HG03280 (cell line): Measurements from ENCODE around the gene ARGFX.
A peak's percentile ranks its signal among the peaks of the same experiment; 100 is the strongest.
"Not testable (repeated sequence)": the region's sequence is repeated elsewhere in the genome, so short reads cannot be mapped to it uniquely, and the experiment has no call there.

Experiments
- ATAC-seq: cut with Tn5 transposase; IDR thresholded peaks from one replicate; pipeline ENCODE4 v1.9.1; 2021; ENCODE audit warnings: mild to moderate bottlenecking, moderate library complexity; ENCODE audit not compliant: unreplicated experiment

Gene ARGFX

DNA sequence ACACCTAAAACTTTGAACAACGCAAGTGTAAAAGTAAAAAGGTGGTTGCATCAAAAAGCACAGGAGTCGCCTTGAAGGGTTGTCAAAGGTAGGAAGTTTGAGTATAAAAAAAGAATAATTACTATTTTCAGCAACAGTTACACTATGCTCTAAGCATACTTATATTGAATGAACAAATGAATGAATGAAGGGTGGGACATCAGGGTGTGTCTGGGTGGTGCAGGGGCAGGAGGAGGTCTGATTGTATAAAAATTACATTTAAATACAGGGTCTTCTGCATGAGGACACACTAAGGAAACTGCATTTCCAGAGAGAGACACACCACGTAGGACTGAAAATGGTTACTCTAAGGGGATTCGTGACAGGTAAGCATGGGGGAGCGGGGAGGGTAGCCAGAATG is at the start of gene ARGFX:
Gene ARGFX, plus strand, starts transcription at position 301 of the 400 bp plus-strand sequence. CDS start 2,765 bp downstream, outside the sequence.
- ATAC-seq = no peak

DNA sequence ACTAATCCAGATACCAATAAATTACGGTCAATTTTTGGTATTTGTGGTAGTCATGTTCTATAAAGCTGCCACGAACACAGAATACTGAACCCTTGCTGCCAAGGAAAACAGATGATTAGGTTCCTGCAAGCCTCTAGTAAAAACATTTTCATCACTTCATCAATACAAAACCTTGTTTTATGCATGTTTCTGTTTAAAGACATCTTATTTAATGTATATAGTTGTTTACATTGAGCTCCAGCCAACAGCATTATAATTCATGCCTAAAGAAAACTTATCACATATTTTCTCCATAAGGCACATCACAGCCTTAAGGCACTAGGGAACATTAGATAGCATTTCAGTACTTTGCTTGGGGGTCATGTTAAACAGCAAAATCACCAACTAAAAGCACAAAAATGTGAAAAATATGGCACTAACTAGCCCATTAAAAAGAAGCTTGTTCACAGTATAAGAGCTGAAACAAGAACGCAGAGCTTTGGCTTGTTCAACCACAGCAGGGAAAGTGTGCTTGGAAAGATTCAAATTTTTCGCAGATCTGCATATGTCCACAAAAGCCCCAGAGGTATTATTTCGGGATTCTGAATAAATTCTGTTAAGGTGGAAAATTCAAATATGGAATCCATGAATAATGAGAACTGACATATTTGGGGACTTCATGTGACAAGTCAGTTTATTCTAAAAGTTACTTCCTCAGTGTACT is 49.6 kb upstream of the ARGFX start:
- no peak for ATAC-seq

GRCh38 chr3:121520510-121520909 is 47.2 kb upstream of the ARGFX start:
- no peak for ATAC-seq

DNA sequence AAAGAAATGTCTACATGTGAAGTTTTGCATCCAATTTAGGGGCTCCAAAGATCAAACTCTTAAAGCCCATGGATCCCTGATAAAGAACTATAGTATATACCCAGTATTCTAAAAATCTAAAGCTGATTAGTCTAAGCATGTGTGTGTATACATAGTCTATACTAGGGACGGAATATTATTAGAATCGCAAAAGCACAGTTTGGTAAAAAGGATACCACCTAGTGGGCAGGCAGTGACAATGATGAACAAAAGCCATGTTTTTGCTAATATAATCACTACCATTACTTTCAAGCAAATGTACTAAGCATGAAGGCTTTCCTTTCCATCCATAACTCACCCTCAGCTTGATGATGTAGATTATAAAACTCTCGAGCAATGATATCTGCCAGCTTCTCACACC is 38.4 kb upstream of the ARGFX start:
- no peak for ATAC-seq

GRCh38 chr3:121531269-121531668 is 36.5 kb upstream of the ARGFX start:
- ATAC-seq = no peak

GRCh38 chr3:121542924-121543323 is 24.8 kb upstream of the ARGFX start:
- no peak for ATAC-seq

- ATAC-seq = no peak
These were observed 22.6 kb upstream of the ARGFX start for GRCh38 chr3:121545049-121545573.

DNA sequence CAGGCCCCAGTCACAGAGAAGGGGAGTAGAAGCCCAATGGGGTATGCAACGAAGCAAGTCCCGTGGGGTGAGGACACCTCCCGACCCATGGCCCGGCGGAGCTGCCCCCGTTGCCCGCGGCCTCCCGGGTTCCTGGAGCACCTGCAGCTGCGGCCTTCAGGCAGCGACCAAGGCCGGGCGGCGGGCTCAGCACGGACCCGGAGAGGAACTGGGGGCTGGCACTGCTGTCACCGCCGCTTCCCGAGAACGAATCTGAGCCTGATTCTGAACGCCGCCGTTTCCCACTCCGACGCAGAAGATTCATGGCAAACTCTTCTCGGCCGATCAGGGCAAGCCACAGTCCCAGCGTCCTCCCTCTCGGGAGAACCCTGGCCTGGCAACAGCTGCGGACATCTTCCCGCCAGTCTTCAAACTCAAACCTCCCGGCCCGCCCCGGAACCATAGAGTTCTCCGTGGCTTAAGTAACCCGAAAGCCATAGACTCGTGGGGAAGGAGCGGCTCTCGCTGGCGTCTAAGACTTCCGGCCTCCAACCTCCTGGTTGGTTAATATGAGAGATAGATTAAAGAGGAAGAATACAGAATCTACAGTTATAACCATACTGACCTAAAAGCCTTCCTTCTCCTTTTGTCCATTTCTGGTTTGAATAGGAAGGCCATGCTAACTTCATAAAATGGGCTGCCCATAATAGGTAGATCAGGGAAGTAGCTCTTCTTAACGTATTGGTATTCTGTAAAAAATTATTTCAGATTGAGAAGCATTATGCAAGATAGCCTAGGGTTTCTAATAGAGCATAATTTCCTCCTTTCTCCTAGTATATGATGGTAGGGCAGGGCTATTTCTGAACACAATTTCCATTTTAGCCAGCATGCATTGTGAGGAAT is 21.9 kb upstream of the ARGFX start, which contains the start of gene POLQ:
Gene POLQ, minus strand, starts transcription at position 415 of the 882 bp plus-strand sequence. Its CDS starts 111 bp downstream, at position 304.
- peak; percentile 79 for ATAC-seq

GRCh38 chr3:121552379-121552778 is 15.4 kb upstream of the ARGFX start:
- ATAC-seq = no peak

GRCh38 chr3:121552797-121553196 is 15.0 kb upstream of the ARGFX start:
- ATAC-seq = no peak

GRCh38 chr3:121557426-121557934 is 10.3 kb upstream of the ARGFX start:
- no peak for ATAC-seq

GRCh38 chr3:121562148-121562547 is 5.6 kb upstream of the ARGFX start:
- ATAC-seq = no peak

DNA sequence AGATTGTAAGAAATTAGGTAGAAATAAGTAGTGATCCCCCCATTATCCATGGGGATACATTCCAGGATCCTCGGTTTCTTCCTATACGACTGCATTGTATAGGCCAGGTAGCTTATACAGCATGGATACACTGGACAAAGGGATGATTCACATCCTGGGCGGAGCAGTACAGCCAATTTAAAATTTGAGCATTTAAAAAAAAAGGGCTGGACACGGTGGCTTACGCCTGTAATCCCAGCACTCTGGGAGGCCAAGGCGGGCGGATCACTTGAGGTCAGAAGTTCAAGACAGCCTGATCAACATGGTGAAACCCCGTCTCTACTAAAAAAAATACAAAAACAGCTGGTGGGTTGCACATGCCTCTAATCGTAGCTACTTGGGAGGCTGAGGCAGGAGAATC is 976 bp upstream of the ARGFX start:
- ATAC-seq = no peak

- ATAC-seq = no peak
These were observed 6.7 kb downstream of the ARGFX start for GRCh38 chr3:121574449-121574848.

- no peak for ATAC-seq
These were observed 13.9 kb downstream of the ARGFX start for GRCh38 chr3:121581691-121582090.

DNA sequence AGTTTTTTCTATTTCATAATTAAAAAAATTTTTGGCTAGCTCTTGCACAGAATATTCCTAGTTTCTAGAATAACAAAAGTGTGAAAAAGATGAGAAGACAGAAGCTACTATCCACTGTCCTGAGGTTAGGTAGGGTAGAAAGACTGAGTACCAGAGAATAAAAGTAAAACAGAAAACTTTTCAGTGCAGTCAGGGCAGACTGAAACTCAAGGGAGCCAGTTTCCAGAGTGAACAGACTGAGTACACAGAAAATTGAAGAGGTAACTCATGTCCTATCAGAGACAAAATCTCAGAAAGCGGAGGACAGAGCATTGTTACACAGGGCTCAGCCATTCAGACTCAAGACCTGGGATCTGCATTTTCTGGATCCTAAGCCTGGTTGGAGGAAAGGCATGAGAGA is 16.7 kb downstream of the ARGFX start:
- ATAC-seq = no peak

- peak; percentile 80 for ATAC-seq
These were observed 25.3 kb downstream of the ARGFX start, which contains the start of gene FBXO40 for GRCh38 chr3:121592856-121593702. Gene FBXO40, plus strand, starts transcription at chr3:121593379. Its CDS starts 27,197 bp downstream, at chr3:121620576.

DNA sequence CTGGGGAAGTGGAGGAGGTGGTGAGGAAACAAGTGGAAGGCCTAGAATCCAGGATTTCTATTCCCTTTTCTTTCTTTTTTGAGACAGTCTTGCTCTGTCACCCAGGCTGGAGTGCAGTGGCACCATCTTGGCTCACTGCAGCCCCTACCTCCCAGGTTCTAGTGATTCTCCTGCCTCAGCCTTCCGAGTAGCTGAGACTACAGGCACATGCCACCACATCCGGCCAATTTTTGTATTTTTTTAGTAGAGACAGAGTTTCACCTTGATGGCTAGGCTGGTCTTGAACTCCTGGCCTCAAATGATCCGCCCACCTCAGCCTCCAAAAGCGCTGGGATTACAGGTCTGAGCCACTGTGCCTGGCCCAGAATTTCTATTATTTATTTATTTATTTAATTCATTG is 26.1 kb downstream of the ARGFX start:
- ATAC-seq = not testable (repeated sequence)

GRCh38 chr3:121594850-121595249 is 27.1 kb downstream of the ARGFX start:
- no peak for ATAC-seq

DNA sequence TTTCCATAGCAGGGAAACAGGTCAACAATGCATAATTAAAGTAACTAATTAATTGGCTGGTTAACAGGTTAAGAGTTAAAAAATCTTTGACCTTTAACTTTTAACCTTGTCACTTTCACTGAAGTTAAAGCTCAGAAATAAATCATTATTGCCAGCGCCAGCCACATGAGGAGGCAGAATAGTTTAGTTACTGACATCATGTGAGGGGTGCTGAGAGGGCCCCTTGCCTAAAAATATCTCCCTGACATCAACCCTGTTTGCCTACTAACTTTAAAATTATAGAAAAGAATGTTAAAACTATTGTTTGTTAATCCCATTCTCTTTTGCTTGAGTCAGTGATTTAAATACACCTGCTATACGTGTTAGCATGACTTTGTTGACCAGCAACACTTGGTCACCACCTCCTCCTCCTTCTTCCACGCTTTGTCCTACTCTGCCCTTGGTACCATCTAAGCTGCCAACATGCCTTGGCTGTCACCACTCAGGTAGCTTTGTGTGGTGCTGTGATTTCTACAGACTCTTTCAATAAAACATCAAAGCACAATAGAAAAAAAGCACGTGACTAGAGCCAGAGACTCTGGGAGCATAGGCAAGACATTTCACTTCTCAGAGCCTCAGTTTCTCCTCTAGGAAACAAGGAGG is 28.1 kb downstream of the ARGFX start:
- ATAC-seq = no peak
